Type B pancreatic cell (in vitro differentiated cells): ENCODE data around the gene CCDC12. TPM values are rescaled to one million over a fixed set of nuclear protein-coding genes. Genes with fewer than 3 reads are reported as not detected.
A peak's percentile ranks its signal among the peaks of the same experiment; 100 is the strongest.

Experiments
- DNase-seq: peaks from one replicate; pipeline ENCODE4 v3.0.0; 2021; ENCODE audit warnings: mixed read lengths; ENCODE audit not compliant: unreplicated experiment; ENCODE audit errors: extremely low spot score
- H3K27ac Mint-ChIP-seq: 2 replicates; pipeline ENCODE4 v1.8.0; 2021; ENCODE audit warnings: mild to moderate bottlenecking, mixed read lengths
- H3K27me3 Mint-ChIP-seq: 2 replicates; pipeline ENCODE4 v1.8.0; 2021; ENCODE audit warnings: mixed read lengths
- H3K36me3 Mint-ChIP-seq: 2 replicates; pipeline ENCODE4 v1.8.0; 2021; ENCODE audit warnings: mixed read lengths
- H3K4me1 Mint-ChIP-seq: one replicate; pipeline ENCODE4 v1.8.0; 2021; ENCODE audit warnings: mixed read lengths; ENCODE audit not compliant: unreplicated experiment
- H3K4me3 Mint-ChIP-seq: 2 replicates; pipeline ENCODE4 v1.8.0; 2021; ENCODE audit warnings: mild to moderate bottlenecking, mixed read lengths
- H3K9me3 Mint-ChIP-seq: 2 replicates; pipeline ENCODE4 v1.8.0; 2021; ENCODE audit warnings: mixed read lengths
- CTCF ChIP-seq: fragments of 200-600 bp; sonication (generic); conservative IDR thresholded peaks from 2 replicates; pipeline ENCODE4 v1.5.0; 2021; ENCODE audit warnings: antibody characterized with exemption, mild to moderate bottlenecking
- total RNA-seq: library from RNA; stranded (reverse); gene quantifications from 2 replicates; pipeline ENCODE4 v1.2.1, GENCODE V29; 2021; ENCODE audit warnings: low replicate concordance

CCDC12 gene
- total RNA-seq, 1 donor from 2014 or later = 46.7 TPM

GRCh38 chr3:47018269-47018611 lies 41.7 kb upstream of the CCDC12 start:
- H3K36me3 Mint-ChIP-seq = peaks cover 30% of the 10 kb centered on the region
- H3K27ac Mint-ChIP-seq = no peak overlapping the region
- no peak for DNase-seq
- H3K27me3 Mint-ChIP-seq = no peaks in the 10 kb centered on the region
- no peaks in the 10 kb centered on the region for H3K9me3 Mint-ChIP-seq
- H3K4me3 Mint-ChIP-seq = no peak overlapping the region
- no peak for TF ChIP-seq CTCF
- H3K4me1 Mint-ChIP-seq = no peaks in the 10 kb centered on the region

- H3K4me1 Mint-ChIP-seq = no peaks in the 10 kb centered on the region
- no peaks in the 10 kb centered on the region for H3K27me3 Mint-ChIP-seq
- H3K4me3 Mint-ChIP-seq = no peak overlapping the region
- TF ChIP-seq CTCF = no peak
- no peak for DNase-seq
- H3K36me3 Mint-ChIP-seq = peaks cover 30% of the 10 kb centered on the region
- H3K27ac Mint-ChIP-seq = no peak overlapping the region
- no peaks in the 10 kb centered on the region for H3K9me3 Mint-ChIP-seq
These were observed 41.1 kb upstream of the CCDC12 start for GRCh38 chr3:47017504-47018268.

GRCh38 chr3:47016934-47017435 lies 40.4 kb upstream of the CCDC12 start:
- Mint-ChIP-seq H3K4me3 (no peak overlapping the region), H3K36me3 (peaks cover 30% of the 10 kb centered on the region), H3K4me1 (no peaks in the 10 kb centered on the region), H3K27ac (peak overlapping the region; percentile 69), H3K27me3 (no peaks in the 10 kb centered on the region), H3K9me3 (no peaks in the 10 kb centered on the region)
- TF ChIP-seq CTCF = no peak
- DNase-seq = no peak

- no peak overlapping the region for H3K4me3 Mint-ChIP-seq
- H3K27me3 Mint-ChIP-seq = no peaks in the 10 kb centered on the region
- peaks cover 30% of the 10 kb centered on the region for H3K36me3 Mint-ChIP-seq
- DNase-seq = no peak
- no peaks in the 10 kb centered on the region for H3K9me3 Mint-ChIP-seq
- no peak for TF ChIP-seq CTCF
- no peaks in the 10 kb centered on the region for H3K4me1 Mint-ChIP-seq
- H3K27ac Mint-ChIP-seq = peak overlapping the region; percentile 69
These were observed 39.8 kb upstream of the CCDC12 start for GRCh38 chr3:47016086-47016933.

GRCh38 chr3:47015151-47015550 lies 38.6 kb upstream of the CCDC12 start:
- H3K9me3 Mint-ChIP-seq = no peaks in the 10 kb centered on the region
- TF ChIP-seq CTCF = no peak
- peaks cover 26% of the 10 kb centered on the region for H3K36me3 Mint-ChIP-seq
- H3K27me3 Mint-ChIP-seq = no peaks in the 10 kb centered on the region
- no peak for DNase-seq
- H3K4me3 Mint-ChIP-seq = no peak overlapping the region
- H3K4me1 Mint-ChIP-seq = peaks cover under 1% of the 10 kb centered on the region
- peak overlapping the region; percentile 55 for H3K27ac Mint-ChIP-seq
